IMR-90 (cell line): Measurements from ENCODE around the gene VPS25. TPM values are rescaled to one million over a fixed set of nuclear protein-coding genes. Genes with fewer than 3 reads are reported as not detected.

Source experiments
- ATAC-seq: fragments of 200-7000 bp; cut with Tn5 transposase; 2 replicates; pipeline ENCODE4 v1.9.1; 2020; ENCODE audit warnings: low read depth, mild to moderate bottlenecking, moderate library complexity
- BruUV-seq: library from RNA; stranded (reverse); fragments of 400-500 nt; replicated peaks from 2 replicates; lab custom pipeline; 2021; lab: Mats Ljungman, UMichigan
- CTCF ChIA-PET: fragments of 300-600 bp; formaldehyde crosslinking; extraction: SDS; loops from one replicate; lab custom pipeline; 2021; ENCODE audit warnings: antibody characterized with exemption; lab: Yijun Ruan, JAX
- POLR2A ChIA-PET: fragments of 300-600 bp; sonication (Branson Sonifier 250); formaldehyde crosslinking; loops from one replicate; lab custom pipeline; 2022; ENCODE audit warnings: antibody characterized with exemption; ENCODE audit not compliant: unreplicated experiment; lab: Charles Lee
- DNase-seq: peaks from one replicate; pipeline ENCODE4 v3.0.0; 2013
- H2AFZ ChIP-seq: replicated peaks from 2 replicates; pipeline ENCODE3; 2013; ENCODE audit warnings: low read length, mild to moderate bottlenecking; ENCODE audit not compliant: poor library complexity
- H2AK5ac ChIP-seq: 2 replicates; pipeline ENCODE4 v1.6.1; 2013; ENCODE audit warnings: low read depth, low read length, inconsistent platforms
- H2AK9ac ChIP-seq: replicated peaks from 2 replicates; pipeline ENCODE3; 2013; ENCODE audit warnings: mild to moderate bottlenecking, low read depth, low read length, moderate library complexity; ENCODE audit not compliant: poor library complexity
- H2BK120ac ChIP-seq: 2 replicates; pipeline ENCODE4 v1.6.1; 2013; ENCODE audit warnings: low read depth, low read length, inconsistent platforms
- H2BK15ac ChIP-seq: 3 replicates; pipeline ENCODE4 v1.6.1; 2013; ENCODE audit warnings: low read depth, low read length, inconsistent platforms
- H2BK20ac ChIP-seq: 2 replicates; pipeline ENCODE4 v1.6.1; 2013; ENCODE audit warnings: low read depth, mild to moderate bottlenecking, inconsistent platforms, low read length, moderate library complexity
- H2BK5ac ChIP-seq: 2 replicates; pipeline ENCODE4 v1.6.1; 2013; ENCODE audit warnings: mild to moderate bottlenecking, low read depth, low read length, inconsistent platforms; ENCODE audit not compliant: poor library complexity, severe bottlenecking
- H3K14ac ChIP-seq: replicated peaks from 2 replicates; pipeline ENCODE4 v1.6.1; 2013; ENCODE audit warnings: low read depth, low read length, inconsistent platforms
- H3K18ac ChIP-seq: 2 replicates; pipeline ENCODE4 v1.6.1; 2013; ENCODE audit warnings: low read depth, low read length, control low read depth
- H3K23ac ChIP-seq: 2 replicates; pipeline ENCODE4 v1.6.1; 2013; ENCODE audit warnings: low read depth, low read length, inconsistent platforms
- H3K27ac ChIP-seq: 2 replicates; pipeline ENCODE4 v1.5.1; 2013; ENCODE audit warnings: mild to moderate bottlenecking, control low read depth, low read length; ENCODE audit not compliant: insufficient read depth
- H3K27me3 ChIP-seq: 2 replicates; pipeline ENCODE4 v1.6.1; 2013; ENCODE audit warnings: low read length; ENCODE audit not compliant: control insufficient read depth, insufficient read depth
- H3K36me3 ChIP-seq: 2 replicates; pipeline ENCODE4 v1.6.1; 2013; ENCODE audit warnings: low read length, mixed read lengths; ENCODE audit not compliant: control insufficient read depth, insufficient read depth
- H3K4ac ChIP-seq: 2 replicates; pipeline ENCODE4 v1.6.1; 2013; ENCODE audit warnings: low read depth, low read length, inconsistent platforms
- H3K4me1 ChIP-seq: 2 replicates; pipeline ENCODE4 v1.6.1; 2013; ENCODE audit warnings: low read length, mixed read lengths; ENCODE audit not compliant: control insufficient read depth, insufficient read depth
- H3K4me2 ChIP-seq: 2 replicates; pipeline ENCODE4 v1.6.1; 2013; ENCODE audit warnings: low read depth, mild to moderate bottlenecking, control low read depth, low read length, moderate library complexity
- H3K4me3 ChIP-seq: 2 replicates; pipeline ENCODE4 v1.5.1; 2013; ENCODE audit warnings: low read depth, mild to moderate bottlenecking, control low read depth, low read length, moderate library complexity; ENCODE audit not compliant: insufficient read depth
- H3K56ac ChIP-seq: 2 replicates; pipeline ENCODE4 v1.6.1; 2013; ENCODE audit warnings: low read length, inconsistent platforms; ENCODE audit not compliant: insufficient read depth; ENCODE audit errors: extremely low read depth
- H3K79me1 ChIP-seq, 2 experiments: 2 replicates each; pipeline ENCODE4 v1.6.1; 2013; ENCODE audit warnings: low read length in 2 of 2, inconsistent platforms in 1 of 2, low read depth in 1 of 2
- H3K9ac ChIP-seq: 2 replicates; pipeline ENCODE4 v1.6.1; 2013; ENCODE audit warnings: low read depth, low read length, control low read depth
- H3K9me1 ChIP-seq: 2 replicates; pipeline ENCODE4 v1.6.1; 2013; ENCODE audit warnings: low read length, inconsistent platforms; ENCODE audit not compliant: insufficient read depth
- H3K9me3 ChIP-seq: 2 replicates; pipeline ENCODE4 v1.6.1; 2013; ENCODE audit warnings: low read length; ENCODE audit not compliant: control insufficient read depth, insufficient read depth
- H4K20me1 ChIP-seq: 2 replicates; pipeline ENCODE4 v1.6.1; 2013; ENCODE audit warnings: low read length, inconsistent platforms; ENCODE audit not compliant: insufficient read depth
- H4K5ac ChIP-seq: 2 replicates; pipeline ENCODE4 v1.6.1; 2013; ENCODE audit warnings: mild to moderate bottlenecking, low read depth, low read length, control low read depth
- H4K8ac ChIP-seq, 2 experiments: 2 replicates each; pipeline ENCODE4 v1.6.1; 2013; ENCODE audit warnings: low read depth in 2 of 2, low read length in 2 of 2, control low read depth in 1 of 2, inconsistent platforms in 1 of 2
- H4K91ac ChIP-seq: 2 replicates; pipeline ENCODE4 v1.6.1; 2013; ENCODE audit warnings: low read depth, low read length, inconsistent platforms; ENCODE audit not compliant: insufficient read depth
- BHLHE40 ChIP-seq: fragments of 150-350 bp; IDR thresholded peaks from 2 replicates; pipeline ENCODE4 v1.6.1; 2016; ENCODE audit warnings: mild to moderate bottlenecking, low read depth, low read length
- CEBPB ChIP-seq: IDR thresholded peaks from 2 replicates; pipeline ENCODE4 v1.6.1; 2012; ENCODE audit warnings: low read depth, low read length, improper control_type of control experiment
- CHD1 ChIP-seq: IDR thresholded peaks from 2 replicates; pipeline ENCODE4 v1.6.1; 2012; ENCODE audit warnings: low read depth, low read length, improper control_type of control experiment
- FOS ChIP-seq: fragments of 150-350 bp; IDR thresholded peaks from 2 replicates; pipeline ENCODE4 v1.6.1; 2016; ENCODE audit warnings: low read depth, low read length
- MAFK ChIP-seq: IDR thresholded peaks from 2 replicates; pipeline ENCODE4 v1.6.1; 2012; ENCODE audit warnings: low read depth, low read length, improper control_type of control experiment
- MAZ ChIP-seq: IDR thresholded peaks from 2 replicates; pipeline ENCODE4 v1.6.1; 2012; ENCODE audit warnings: low read depth, mild to moderate bottlenecking, low read length, improper control_type of control experiment, moderate library complexity, borderline replicate concordance
- MXI1 ChIP-seq: IDR thresholded peaks from 2 replicates; pipeline ENCODE4 v1.6.1; 2012; ENCODE audit warnings: low read depth, mild to moderate bottlenecking, low read length, moderate library complexity, borderline replicate concordance
- NFE2L2 ChIP-seq: fragments of 150-350 bp; IDR thresholded peaks from 2 replicates; pipeline ENCODE4 v1.6.1; 2016; ENCODE audit warnings: low read depth, mild to moderate bottlenecking, low read length
- POLR2A ChIP-seq: IDR thresholded peaks from 2 replicates; pipeline ENCODE4 v1.6.1; 2012; ENCODE audit warnings: mild to moderate bottlenecking, low read depth, low read length
- RAD21 ChIP-seq: IDR thresholded peaks from 2 replicates; pipeline ENCODE4 v1.6.1; 2012; ENCODE audit warnings: low read length, improper control_type of control experiment
- RCOR1 ChIP-seq: IDR thresholded peaks from 2 replicates; pipeline ENCODE4 v1.6.1; 2012; ENCODE audit warnings: mild to moderate bottlenecking, low read length, improper control_type of control experiment; ENCODE audit not compliant: insufficient replicate concordance
- RFX5 ChIP-seq: IDR thresholded peaks from 2 replicates; pipeline ENCODE4 v1.8.0; 2012; ENCODE audit warnings: low read depth, mild to moderate bottlenecking, low read length, moderate library complexity
- SMC3 ChIP-seq: fragments of 150-350 bp; IDR thresholded peaks from 2 replicates; pipeline ENCODE4 v1.6.1; 2016; ENCODE audit warnings: low read depth, mild to moderate bottlenecking, antibody characterized with exemption, low read length, moderate library complexity
- WGBS, 2 experiments: methylation state at CpG; one replicate each; pipeline versions ENCODE4 v1.1.5 to v1.1.7; 2013; ENCODE audit warnings: missing lambda C conversion rate in 2 of 2; ENCODE audit not compliant: insufficient read length in 1 of 2; ENCODE audit errors: extremely low coverage in 2 of 2; 5-methylcytosine and 5-hydroxymethylcytosine counted together
- dilution Hi-C: fragments of 300-500 bp; cut with HindIII; formaldehyde crosslinking; loops from one replicate; pipeline ENCODE4 v1.14.3; 2018; ENCODE audit warnings: low sequenced_read_pairs; ENCODE audit not compliant: unreplicated experiment
- in situ Hi-C: fragments of 300-500 bp; cut with MboI; formaldehyde crosslinking; loops from 3 replicates; pipeline ENCODE4 v1.14.3; 2019; ENCODE audit warnings: low sequenced_read_pairs, inconsistent platforms, mixed read lengths
- intact Hi-C: fragments of 100-400 bp; cut with micrococcal nuclease; formaldehyde crosslinking; loops from 2 replicates; pipeline ENCODE4 v1.10.0; 2022
- polyA plus RNA-seq, 3 experiments: library from polyadenylated mRNA; depleted of rRNA; stranded (reverse); fragments of >200 nt; gene quantifications; 2 replicates each; pipeline ENCODE4 v1.2.3, GENCODE V29; 2012; ENCODE audit warnings: low replicate concordance in 1 of 3
- total RNA-seq: library from RNA; depleted of rRNA; stranded (reverse); fragments of >200 nt; gene quantifications from 2 replicates; pipeline ENCODE4 v1.2.3, GENCODE V29; 2012
- TF ChIP-seq, protein P1 (sequence below): fragments of 150-350 bp; IDR thresholded peaks from 2 replicates; pipeline ENCODE4 v1.6.1; 2016; ENCODE audit warnings: low read depth, mild to moderate bottlenecking, low read length, moderate library complexity, borderline replicate concordance
- TF ChIP-seq, protein P2 (sequence below): conservative IDR thresholded peaks from 2 replicates; pipeline ENCODE4 v1.5.1; 2012; ENCODE audit warnings: mild to moderate bottlenecking, low read depth, low read length, improper control_type of control experiment
- TF ChIP-seq, protein P3 (sequence below): fragments of 150-350 bp; IDR thresholded peaks from 2 replicates; pipeline ENCODE4 v1.6.1; 2017; ENCODE audit warnings: mild to moderate bottlenecking, antibody characterized with exemption, low read length, low read depth

VPS25 gene
- total and polyA plus RNA-seq, 2 of the 4 experiments (the other 2 are of a cell fraction), result 71.3 to 130 TPM

DNA sequence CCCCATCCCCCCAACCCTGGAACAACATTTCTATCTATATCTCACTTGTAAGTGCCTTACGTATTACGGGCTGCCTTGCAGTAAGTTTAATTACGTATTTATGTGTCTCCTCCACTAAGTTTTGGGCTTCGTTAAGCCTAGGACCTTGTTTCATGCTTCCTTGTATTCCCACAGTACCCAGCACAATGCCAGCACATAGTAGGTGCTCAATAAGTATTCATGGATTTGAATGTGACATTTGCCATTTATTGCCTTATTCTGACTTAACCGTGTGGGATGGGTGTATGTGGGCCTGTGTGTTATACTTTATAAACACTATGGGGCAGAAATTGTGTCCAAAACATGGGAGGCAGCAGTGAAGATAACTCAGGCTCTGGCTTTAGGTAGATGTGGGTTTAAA, 19.3 kb downstream of the VPS25 start:
- Histone ChIP-seq H2AK5ac (no peak overlapping the region), H3K56ac (no peak overlapping the region), H3K23ac (no peak overlapping the region), H3K9ac (no peak overlapping the region), H3K18ac (no peak overlapping the region), H2BK20ac (no peak overlapping the region), H3K36me3 (peaks cover 9% of the 10 kb centered on the region), H4K20me1 (no peaks in the 10 kb centered on the region), H2BK5ac (no peak overlapping the region), H3K4me1 (peaks cover 2% of the 10 kb centered on the region), H3K27ac (no peak overlapping the region), H2BK120ac (no peak overlapping the region), H3K4me3 (no peak overlapping the region), H3K79me1 (peaks cover 11 to 26% of the 10 kb centered on the region in 2 experiments), H4K91ac (no peak overlapping the region), H4K5ac (no peak overlapping the region), H3K27me3 (no peaks in the 10 kb centered on the region), H3K9me3 (no peaks in the 10 kb centered on the region), H2AK9ac (no peak overlapping the region), H3K14ac (no peak overlapping the region), H3K4ac (no peak overlapping the region), H3K4me2 (no peak overlapping the region), H3K9me1 (peaks cover 11% of the 10 kb centered on the region), H2AFZ (no peak overlapping the region), H2BK15ac (no peak overlapping the region), H4K8ac (no peak overlapping the region)
- no peak for TF ChIP-seq RCOR1
- no peak for TF ChIP-seq CHD1
- TF ChIP-seq MXI1, result no peak
- no peak for TF ChIP-seq NFE2L2
- TF ChIP-seq MAFK, result no peak
- TF ChIP-seq, protein P1, sequence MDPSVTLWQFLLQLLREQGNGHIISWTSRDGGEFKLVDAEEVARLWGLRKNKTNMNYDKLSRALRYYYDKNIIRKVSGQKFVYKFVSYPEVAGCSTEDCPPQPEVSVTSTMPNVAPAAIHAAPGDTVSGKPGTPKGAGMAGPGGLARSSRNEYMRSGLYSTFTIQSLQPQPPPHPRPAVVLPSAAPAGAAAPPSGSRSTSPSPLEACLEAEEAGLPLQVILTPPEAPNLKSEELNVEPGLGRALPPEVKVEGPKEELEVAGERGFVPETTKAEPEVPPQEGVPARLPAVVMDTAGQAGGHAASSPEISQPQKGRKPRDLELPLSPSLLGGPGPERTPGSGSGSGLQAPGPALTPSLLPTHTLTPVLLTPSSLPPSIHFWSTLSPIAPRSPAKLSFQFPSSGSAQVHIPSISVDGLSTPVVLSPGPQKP, result no peak
- no peak for TF ChIP-seq BHLHE40
- TF ChIP-seq, protein P2, sequence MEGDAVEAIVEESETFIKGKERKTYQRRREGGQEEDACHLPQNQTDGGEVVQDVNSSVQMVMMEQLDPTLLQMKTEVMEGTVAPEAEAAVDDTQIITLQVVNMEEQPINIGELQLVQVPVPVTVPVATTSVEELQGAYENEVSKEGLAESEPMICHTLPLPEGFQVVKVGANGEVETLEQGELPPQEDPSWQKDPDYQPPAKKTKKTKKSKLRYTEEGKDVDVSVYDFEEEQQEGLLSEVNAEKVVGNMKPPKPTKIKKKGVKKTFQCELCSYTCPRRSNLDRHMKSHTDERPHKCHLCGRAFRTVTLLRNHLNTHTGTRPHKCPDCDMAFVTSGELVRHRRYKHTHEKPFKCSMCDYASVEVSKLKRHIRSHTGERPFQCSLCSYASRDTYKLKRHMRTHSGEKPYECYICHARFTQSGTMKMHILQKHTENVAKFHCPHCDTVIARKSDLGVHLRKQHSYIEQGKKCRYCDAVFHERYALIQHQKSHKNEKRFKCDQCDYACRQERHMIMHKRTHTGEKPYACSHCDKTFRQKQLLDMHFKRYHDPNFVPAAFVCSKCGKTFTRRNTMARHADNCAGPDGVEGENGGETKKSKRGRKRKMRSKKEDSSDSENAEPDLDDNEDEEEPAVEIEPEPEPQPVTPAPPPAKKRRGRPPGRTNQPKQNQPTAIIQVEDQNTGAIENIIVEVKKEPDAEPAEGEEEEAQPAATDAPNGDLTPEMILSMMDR, result no peak
- TF ChIP-seq RFX5, result no peak
- TF ChIP-seq, protein P3, sequence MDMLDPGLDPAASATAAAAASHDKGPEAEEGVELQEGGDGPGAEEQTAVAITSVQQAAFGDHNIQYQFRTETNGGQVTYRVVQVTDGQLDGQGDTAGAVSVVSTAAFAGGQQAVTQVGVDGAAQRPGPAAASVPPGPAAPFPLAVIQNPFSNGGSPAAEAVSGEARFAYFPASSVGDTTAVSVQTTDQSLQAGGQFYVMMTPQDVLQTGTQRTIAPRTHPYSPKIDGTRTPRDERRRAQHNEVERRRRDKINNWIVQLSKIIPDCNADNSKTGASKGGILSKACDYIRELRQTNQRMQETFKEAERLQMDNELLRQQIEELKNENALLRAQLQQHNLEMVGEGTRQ, result no peak
- no peak for TF ChIP-seq MAZ
- no peak for TF ChIP-seq FOS
- no peak for TF ChIP-seq POLR2A
- no peak for TF ChIP-seq CEBPB
- TF ChIP-seq SMC3, result no peak
- no peak for TF ChIP-seq RAD21
- ChIA-PET POLR2A (no interaction called here), CTCF (interaction anchor here (0.7 kb wide), 1 partner anchor 139 kb away, joined by 6 read pairs; no protein-coding TSS in a partner anchor)
- no CpG with 5 or more reads among the region's 5 CpGs for WGBS, 2 experiments
- in situ Hi-C loops (no loop called here), intact Hi-C loops (no loop called here), dilution Hi-C loops (no loop called here)
- DNase-seq, result no peak
- BruUV-seq, result no TSS peak
- no peak for ATAC-seq
